Bone marrow (tissue), 2 donors: Measurements from ENCODE around the gene CACNA2D4.

Experiments
- DNase-seq, 2 donors: peaks; one replicate each; lab custom pipeline; 2025; lab: John Stamatoyannopoulos, UW

The CACNA2D4 gene

DNA sequence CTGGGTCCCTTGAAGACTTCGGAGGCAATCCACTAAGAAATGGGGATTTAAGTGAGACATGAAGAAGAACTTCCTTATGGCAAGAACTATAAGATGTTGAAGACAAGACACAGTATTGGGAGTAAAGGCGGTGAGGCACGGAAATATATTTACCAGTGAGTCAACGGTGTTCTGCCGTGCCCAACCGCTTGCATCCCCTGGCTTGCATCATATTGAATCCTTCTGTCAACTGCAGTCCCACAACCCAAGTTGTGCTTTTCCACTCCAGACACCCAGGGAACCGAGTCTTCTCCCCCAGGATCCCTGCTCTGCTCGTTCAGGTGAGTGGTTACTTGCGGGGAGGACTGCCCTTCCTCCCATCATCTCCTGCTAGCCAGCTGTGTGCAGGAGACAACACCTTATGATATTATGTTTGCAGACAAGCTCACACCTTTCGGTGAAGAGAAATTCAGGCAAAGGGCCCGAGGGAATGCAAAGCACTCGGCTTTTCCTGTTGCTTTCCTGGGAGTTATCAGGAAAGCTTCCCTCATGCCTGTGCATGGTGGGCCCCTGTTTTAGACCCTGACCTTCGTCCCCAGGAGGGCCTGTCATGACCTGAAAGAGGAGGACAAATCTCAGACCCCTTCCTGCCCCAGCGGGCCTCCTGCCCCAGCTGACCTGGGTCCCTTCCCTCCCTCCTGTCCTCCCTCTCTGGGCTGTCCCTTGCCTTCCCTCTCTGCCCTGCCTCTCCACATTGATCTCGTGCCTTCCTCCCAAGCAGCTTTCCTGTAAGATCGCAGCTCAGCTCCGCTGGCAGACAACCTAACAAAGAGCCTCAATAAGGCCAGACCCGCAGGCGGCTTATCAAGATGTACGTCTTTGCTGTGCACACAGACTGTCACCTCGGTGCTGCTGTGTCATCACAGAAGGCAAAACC lies 102.4 kb downstream of the CACNA2D4 start:
- no peak for DNase-seq

DNA sequence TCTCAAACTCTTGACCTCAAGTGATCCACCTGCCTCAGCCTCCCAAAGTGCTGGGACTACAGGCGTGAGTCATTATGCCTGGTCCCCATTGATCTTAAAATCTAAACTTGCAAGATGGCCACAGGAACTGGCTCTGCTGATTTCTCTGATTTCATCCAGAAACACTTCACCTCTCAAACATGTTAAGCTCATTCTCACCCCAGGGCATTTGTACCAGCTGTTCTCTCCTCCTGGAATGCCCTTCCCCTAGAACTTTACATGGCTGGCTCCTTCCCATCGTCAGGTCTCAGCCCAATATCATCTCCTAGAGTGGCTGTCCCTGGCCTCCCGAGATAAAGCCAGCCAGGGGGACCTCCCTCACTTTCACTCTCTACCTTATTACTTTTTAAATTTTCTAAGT lies 103.3 kb downstream of the CACNA2D4 start:
- DNase-seq = no peak

GRCh38 chr12:1814266-1814665 lies 104.2 kb downstream of the CACNA2D4 start:
- DNase-seq = no peak

- DNase-seq = peak; percentile 39 to 52
These were observed 105.7 kb downstream of the CACNA2D4 start for GRCh38 chr12:1812650-1813302.

- DNase-seq = no peak
These were observed 106.5 kb downstream of the CACNA2D4 start for GRCh38 chr12:1811948-1812291.

- DNase-seq = no peak
These were observed 107.0 kb downstream of the CACNA2D4 start for GRCh38 chr12:1811281-1811947.

DNA sequence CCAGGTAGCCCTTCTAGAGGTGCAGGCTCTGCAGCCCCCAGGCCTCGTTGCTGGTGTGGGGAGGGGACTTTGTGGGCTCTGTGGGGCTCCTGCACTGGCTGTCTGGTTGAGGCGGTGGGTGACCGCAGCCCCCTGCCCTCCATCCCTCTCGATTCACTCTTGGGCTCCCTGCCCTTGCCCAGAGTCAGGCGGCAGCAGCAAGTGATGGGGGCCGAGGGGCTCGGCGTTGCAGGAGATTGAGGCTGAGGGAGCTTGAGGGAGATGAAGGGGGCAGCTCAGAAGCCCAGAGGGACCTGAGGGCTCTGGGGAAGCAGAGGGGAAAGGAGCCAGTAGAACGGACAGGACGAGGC lies 107.5 kb downstream of the CACNA2D4 start:
- DNase-seq = no peak

GRCh38 chr12:1810201-1810930 lies 108.1 kb downstream of the CACNA2D4 start:
- no peak for DNase-seq

GRCh38 chr12:1809591-1810190 lies 108.8 kb downstream of the CACNA2D4 start:
- no peak for DNase-seq

DNA sequence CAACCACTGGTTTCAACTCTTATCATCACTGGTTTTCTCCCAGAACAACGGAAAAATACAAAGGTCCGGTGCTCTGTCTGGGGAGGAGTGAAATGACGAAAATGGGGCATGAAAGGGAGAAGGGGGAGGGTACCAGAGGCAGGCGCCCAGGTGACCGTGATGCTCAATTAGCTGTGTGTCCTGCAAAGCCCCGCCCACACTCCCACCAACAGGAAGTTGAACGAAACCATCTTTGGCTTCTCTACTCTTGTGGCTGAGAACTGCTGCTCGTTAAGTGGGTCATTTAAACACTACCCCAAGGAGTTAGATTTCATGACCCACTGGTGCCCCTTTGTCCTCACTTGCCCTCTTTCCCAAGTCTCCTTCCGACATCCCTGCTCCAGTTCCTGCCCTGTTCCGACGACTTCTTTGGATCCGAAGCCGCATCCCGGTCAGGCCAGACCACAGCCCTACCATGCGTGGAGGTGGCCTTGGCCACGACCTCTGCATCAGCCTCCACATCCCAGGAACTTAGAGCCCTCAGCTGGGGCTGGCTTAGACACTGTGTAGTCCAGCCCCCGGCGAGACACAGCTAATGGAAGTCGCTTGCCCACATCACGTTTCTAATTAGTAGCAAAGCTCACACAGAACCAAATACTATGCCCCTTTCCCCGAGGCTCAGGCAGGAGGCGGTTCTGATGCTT lies 109.5 kb downstream of the CACNA2D4 start:
- no peak for DNase-seq

- DNase-seq = no peak
These were observed 110.2 kb downstream of the CACNA2D4 start for GRCh38 chr12:1808036-1808797.

- no peak for DNase-seq
These were observed 111.2 kb downstream of the CACNA2D4 start for GRCh38 chr12:1807087-1807860.

DNA sequence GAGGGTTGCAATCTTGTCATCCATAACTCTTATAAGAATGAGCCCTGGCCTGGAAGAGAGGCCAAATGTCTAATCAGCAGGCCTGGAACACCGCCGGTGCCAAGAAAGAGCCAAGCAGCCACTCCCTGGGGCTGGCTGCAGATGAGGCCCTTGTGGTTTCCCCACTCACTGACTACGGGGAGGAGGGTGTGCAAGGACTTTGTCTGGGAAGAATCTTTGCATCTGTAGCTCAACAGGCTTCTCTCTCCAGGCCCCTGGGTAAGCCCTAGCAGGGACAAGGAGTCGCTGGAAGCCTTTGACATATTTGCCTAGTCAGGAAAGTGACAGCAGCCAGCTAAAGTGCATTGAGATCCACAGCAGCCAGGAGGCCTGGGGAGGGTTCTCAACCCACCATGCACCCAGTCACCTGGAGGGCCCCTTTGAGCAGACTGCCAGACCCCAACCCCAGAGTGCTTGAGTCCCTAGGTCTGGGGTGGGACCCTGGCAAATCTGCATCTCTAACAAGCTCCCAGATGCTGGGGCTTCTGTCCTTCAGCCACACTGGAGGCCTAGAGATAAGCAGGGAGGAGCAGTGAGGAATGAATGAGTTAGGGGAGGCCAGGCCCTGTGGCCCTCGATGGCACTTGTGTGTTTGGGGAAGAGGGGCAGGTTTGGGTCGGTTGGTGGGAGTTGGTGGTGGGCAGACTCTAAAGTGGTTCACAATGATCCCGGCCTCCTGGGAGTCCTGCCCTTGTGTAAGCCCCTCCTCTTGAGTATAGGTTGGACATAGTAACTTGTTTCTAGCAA lies 112.0 kb downstream of the CACNA2D4 start:
- no peak for DNase-seq

DNA sequence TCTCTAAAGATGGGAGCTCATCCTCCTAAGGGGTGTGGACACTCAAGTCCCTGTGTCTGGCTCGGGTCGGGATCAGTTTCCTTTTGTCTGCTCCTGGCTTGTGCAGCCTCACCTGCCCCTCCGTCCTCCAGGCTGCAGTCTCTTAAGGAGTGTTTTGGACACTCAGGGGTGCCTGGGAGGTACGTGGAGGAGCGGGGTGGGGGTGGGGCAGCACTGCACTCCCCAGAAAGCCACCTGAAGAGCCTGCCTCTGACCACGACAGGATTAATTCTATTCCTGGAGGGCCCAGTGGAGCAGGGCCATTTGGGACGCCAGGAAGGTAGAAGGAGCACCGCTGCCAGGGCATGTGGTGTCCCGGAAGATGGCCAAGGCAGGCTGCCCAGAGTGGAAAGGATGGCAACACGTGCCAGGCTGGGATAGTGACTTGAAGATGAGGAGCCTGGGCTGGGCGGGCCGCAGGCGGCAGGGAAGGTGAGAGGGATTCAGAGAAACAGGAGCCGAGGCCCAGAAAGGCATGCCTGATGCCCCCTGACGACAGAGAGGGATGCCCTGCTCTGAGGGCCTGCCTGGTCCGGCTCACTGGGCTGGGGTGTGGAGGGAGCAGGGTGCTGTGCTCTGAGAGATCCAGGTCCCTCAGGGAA lies 112.9 kb downstream of the CACNA2D4 start:
- DNase-seq = no peak

- DNase-seq = peak; percentile 6 to 33
These were observed 113.7 kb downstream of the CACNA2D4 start for GRCh38 chr12:1804545-1805332.

DNA sequence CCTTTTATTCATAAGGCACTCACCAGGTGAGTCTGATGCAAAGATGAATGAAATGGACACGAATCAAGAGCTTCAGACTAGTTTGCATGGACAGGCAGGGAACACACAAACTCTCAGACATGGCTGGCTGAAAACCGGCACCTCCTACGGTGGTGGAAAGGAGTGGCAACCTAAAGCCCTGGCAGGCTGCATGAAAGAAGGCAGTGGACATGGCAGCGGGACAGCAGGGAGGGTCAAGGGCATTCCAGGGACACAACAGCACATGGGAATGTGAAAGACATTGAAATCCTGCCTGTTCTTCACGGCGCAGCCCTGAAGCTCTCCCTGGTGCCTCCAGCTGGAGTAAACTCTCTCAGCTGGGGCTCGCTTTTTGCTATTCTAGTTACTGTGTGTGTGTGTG lies 114.7 kb downstream of the CACNA2D4 start:
- DNase-seq = no peak

- DNase-seq = no peak
These were observed 117.0 kb downstream of the CACNA2D4 start for GRCh38 chr12:1801303-1801975.
